Measurements from ENCODE around the gene SRGAP1.

DNA sequence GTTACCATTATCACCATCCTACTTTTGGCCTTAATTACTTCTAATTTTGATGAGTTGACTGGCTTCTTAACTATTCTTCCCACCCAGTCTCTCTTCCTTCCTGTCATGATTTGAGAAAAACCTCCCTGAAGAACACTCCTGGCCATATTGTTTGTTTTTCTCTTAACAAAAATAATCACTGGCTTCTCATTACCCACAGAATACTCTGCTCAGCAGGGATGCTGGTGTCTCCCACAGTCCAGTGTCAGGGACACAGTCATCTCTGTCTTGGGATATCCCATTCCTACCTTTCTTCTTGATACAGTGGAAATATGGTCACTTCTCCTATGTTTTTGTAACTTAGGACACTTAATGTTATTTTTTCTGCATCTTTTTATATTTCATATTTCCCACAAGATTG lies 103.7 kb downstream of the SRGAP1 start:
- TF ChIP-seq, protein P1, sequence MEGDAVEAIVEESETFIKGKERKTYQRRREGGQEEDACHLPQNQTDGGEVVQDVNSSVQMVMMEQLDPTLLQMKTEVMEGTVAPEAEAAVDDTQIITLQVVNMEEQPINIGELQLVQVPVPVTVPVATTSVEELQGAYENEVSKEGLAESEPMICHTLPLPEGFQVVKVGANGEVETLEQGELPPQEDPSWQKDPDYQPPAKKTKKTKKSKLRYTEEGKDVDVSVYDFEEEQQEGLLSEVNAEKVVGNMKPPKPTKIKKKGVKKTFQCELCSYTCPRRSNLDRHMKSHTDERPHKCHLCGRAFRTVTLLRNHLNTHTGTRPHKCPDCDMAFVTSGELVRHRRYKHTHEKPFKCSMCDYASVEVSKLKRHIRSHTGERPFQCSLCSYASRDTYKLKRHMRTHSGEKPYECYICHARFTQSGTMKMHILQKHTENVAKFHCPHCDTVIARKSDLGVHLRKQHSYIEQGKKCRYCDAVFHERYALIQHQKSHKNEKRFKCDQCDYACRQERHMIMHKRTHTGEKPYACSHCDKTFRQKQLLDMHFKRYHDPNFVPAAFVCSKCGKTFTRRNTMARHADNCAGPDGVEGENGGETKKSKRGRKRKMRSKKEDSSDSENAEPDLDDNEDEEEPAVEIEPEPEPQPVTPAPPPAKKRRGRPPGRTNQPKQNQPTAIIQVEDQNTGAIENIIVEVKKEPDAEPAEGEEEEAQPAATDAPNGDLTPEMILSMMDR (IDR thresholded peaks at IDR 0.05) = no peak
- TF ChIP-seq POLR2AphosphoS5 (IDR thresholded peaks at IDR 0.05) (no peak), POLR2A (IDR thresholded peaks at IDR 0.05) (no peak), EP300 (IDR thresholded peaks at IDR 0.05) (no peak)

Measured in stomach (tissue), 4 donors.